ENCODE results near the gene CCDC13. TPM values are rescaled to one million over a fixed set of nuclear protein-coding genes. Genes with fewer than 3 reads are reported as not detected.
"Not testable (repeated sequence)": the region's sequence is repeated elsewhere in the genome, so short reads cannot be mapped to it uniquely, and the experiment has no call there.

The CCDC13 gene
- under 1 TPM; 0.42 to 0.52 TPM for total RNA-seq

- CTCF ChIA-PET: interaction anchor here (0.6 kb wide), 1 partner anchor 121 kb away, joined by 3 read pairs; no protein-coding TSS in a partner anchor
Observed at GRCh38 chr3:42772670-42773408, at the start of gene CCDC13. CCDC13 (minus strand) TSS chr3:42773253; CDS start chr3:42758345, 14,908 bp downstream.

GRCh38 chr3:42822828-42823227 is 49.8 kb upstream of the CCDC13 start:
- POLR2A ChIA-PET: no interaction called here
- CTCF ChIA-PET: no interaction called here

More at GRCh38 chr3:42772670-42773408, at the start of gene CCDC13:
- POLR2A ChIA-PET: no interaction called here

- CTCF ChIA-PET: interaction anchor here (0.6 kb wide), 1 partner anchor 18 kb away, joined by 4 read pairs; no protein-coding TSS in a partner anchor
- POLR2A ChIA-PET: no interaction called here
Observed at GRCh38 chr3:42820746-42821051, 47.6 kb upstream of the CCDC13 start.

- ChIA-PET POLR2A (no interaction called here), CTCF (interaction anchor here (1.1 kb wide), 1 partner anchor 32 kb away, joined by 3 read pairs; no protein-coding TSS in a partner anchor)
Observed at GRCh38 chr3:42819351-42819965, 46.4 kb upstream of the CCDC13 start.

- POLR2A ChIA-PET: no interaction called here
- CTCF ChIA-PET: interaction anchor here (1.1 kb wide), 1 partner anchor 14 kb away, joined by 3 read pairs; no protein-coding TSS in a partner anchor
Observed at GRCh38 chr3:42815826-42816225, 42.8 kb upstream of the CCDC13 start.

- POLR2A ChIA-PET: no interaction called here
Observed at GRCh38 chr3:42814914-42815507, 42.0 kb upstream of the CCDC13 start.

GRCh38 chr3:42814246-42814645 is 41.2 kb upstream of the CCDC13 start:
- ChIA-PET CTCF (no interaction called here), POLR2A (no interaction called here)

More at GRCh38 chr3:42814914-42815507, 42.0 kb upstream of the CCDC13 start:
- CTCF ChIA-PET: no interaction called here

- CTCF ChIA-PET, POLR2A ChIA-PET: not testable (repeated sequence)
Observed at GRCh38 chr3:42811118-42811883, 38.2 kb upstream of the CCDC13 start.

GRCh38 chr3:42810706-42811105 is 37.7 kb upstream of the CCDC13 start:
- CTCF ChIA-PET: interaction anchor here (0.6 to 1.2 kb wide), 3 partner anchors 31 to 219 kb away, joined by 3 to 4 read pairs (median 3); no protein-coding TSS in a partner anchor
- POLR2A ChIA-PET: not testable (repeated sequence)

GRCh38 chr3:42809202-42809601 is 36.1 kb upstream of the CCDC13 start, which contains the start of gene ACKR2:
ACKR2 (plus strand) TSS chr3:42809445; CDS start chr3:42864503, 55,058 bp downstream.
- ChIA-PET CTCF (interaction anchor here (1.2 kb wide), 2 partner anchors 15 to 30 kb away, joined by 3 to 4 read pairs; no protein-coding TSS in a partner anchor), POLR2A (no interaction called here)

GRCh38 chr3:42807929-42808328 is 34.9 kb upstream of the CCDC13 start:
- ChIA-PET POLR2A (no interaction called here), CTCF (no interaction called here)

GRCh38 chr3:42805141-42805821 is 32.2 kb upstream of the CCDC13 start:
- ChIA-PET POLR2A (no interaction called here), CTCF (interaction anchor here (1.0 kb wide), 1 partner anchor 34 kb away, joined by 3 read pairs; no protein-coding TSS in a partner anchor)

- CTCF ChIA-PET: interaction anchor here (1.0 kb wide), 1 partner anchor 35 kb away, joined by 3 read pairs; no protein-coding TSS in a partner anchor
- POLR2A ChIA-PET: no interaction called here
Observed at GRCh38 chr3:42804831-42805132, 31.7 kb upstream of the CCDC13 start.

- ChIA-PET CTCF (interaction anchor here (1.0 kb wide), 1 partner anchor 35 kb away, joined by 3 read pairs; no protein-coding TSS in a partner anchor), POLR2A (no interaction called here)
Observed at GRCh38 chr3:42804106-42804830, 31.2 kb upstream of the CCDC13 start, which contains the start of gene HIGD1A. HIGD1A (minus strand) TSS chr3:42804490; CDS start chr3:42794253, 10,237 bp downstream.

- CTCF ChIA-PET: interaction anchor here (0.6 kb wide), 1 partner anchor 17 kb away, joined by 4 read pairs; no protein-coding TSS in a partner anchor
- POLR2A ChIA-PET: no interaction called here
Observed at GRCh38 chr3:42803414-42804105, 30.5 kb upstream of the CCDC13 start.

- CTCF ChIA-PET: interaction anchor here (0.6 kb wide), 1 partner anchor 18 kb away, joined by 4 read pairs; no protein-coding TSS in a partner anchor
- POLR2A ChIA-PET: no interaction called here
Observed at GRCh38 chr3:42802876-42803413, 29.9 kb upstream of the CCDC13 start.

GRCh38 chr3:42801784-42802183 is 28.7 kb upstream of the CCDC13 start:
- CTCF ChIA-PET: interaction anchor here (0.7 kb wide), 1 partner anchor 335 kb away, joined by 3 read pairs; no protein-coding TSS in a partner anchor
- POLR2A ChIA-PET: no interaction called here

Measured in activated CD8-positive, alpha-beta memory T cell treated with anti-CD3 and anti-CD28 coated beads for 36 hours (primary cell).